GM18858 (cell line): ENCODE results near the gene ATP5MK.
"Not testable (repeated sequence)": the region's sequence is repeated elsewhere in the genome, so short reads cannot be mapped to it uniquely, and the experiment has no call there.

Source experiments
- ATAC-seq: cut with Tn5 transposase; IDR thresholded peaks from one replicate; pipeline ENCODE4 v1.9.1; 2021; ENCODE audit not compliant: unreplicated experiment

Gene ATP5MK

DNA sequence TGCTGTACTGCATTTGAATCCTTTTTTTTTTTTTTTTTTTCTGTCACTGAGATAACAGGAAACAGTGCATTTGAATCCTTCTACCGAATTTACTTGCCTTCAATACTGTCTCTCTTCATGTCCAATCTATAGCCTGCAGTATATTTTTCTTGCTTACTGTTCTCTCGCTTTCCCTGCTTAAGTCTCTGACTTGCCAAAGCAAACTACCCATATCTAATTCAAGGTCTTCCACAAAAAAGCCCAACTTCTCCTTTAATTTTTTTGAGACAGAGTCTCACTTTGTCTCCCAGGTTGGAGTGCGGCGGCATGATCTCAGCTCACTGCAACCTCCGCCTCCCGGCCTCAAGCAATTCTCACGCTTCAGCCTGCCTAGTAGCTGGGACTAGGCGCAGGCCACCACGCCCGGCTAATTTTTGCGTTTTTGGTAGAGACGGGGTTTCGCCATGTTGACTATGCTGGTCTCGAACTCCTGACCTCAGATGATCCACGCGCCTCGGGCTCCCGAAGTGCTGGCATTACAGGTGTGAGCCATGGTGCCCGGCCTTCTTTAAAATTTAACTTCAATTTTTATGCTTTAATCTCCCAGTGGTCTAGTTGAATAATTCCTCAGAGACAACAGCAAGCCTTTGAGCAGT lies 1.0 kb upstream of the ATP5MK start:
- ATAC-seq: no peak

DNA sequence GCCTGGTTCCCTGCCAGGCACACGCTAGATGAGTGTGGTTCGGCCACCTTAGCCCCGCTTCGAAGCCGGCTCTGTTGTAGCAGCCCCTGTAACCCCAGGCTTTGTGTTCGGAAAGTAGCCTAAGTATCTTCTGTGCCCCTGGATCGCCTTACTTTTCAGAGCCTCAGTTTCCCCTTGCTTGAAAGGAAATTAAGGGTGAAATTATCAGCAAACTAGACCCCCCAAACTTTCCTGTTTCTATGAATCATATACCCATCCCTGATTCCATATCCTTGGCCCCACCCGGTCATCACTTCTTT lies 463 bp upstream of the ATP5MK start:
- no peak for ATAC-seq

- ATAC-seq: no peak
These were observed 565 bp downstream of the ATP5MK start for GRCh38 chr10:103395754-103396066.

- ATAC-seq: no peak
These were observed 2.1 kb downstream of the ATP5MK start for GRCh38 chr10:103394180-103394579.

DNA sequence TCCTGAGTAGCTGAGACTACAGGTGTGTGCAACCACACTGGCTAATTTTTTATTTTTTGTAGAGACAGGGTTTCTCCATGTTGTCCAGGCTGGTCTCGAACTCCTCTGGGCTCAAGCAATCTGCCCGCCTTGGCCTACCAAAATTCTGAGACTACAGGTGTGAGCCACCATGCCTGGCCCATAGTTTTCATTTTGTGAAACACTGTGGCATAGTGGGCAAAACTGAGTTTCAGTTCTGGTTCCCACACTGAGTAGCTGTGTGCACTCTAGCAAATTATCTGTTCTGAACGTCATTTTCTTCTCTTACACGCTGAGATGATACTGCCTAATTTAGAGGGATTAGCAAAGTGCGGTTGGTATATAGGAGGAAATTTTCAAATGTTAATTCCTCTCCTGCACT lies 13.5 kb downstream of the ATP5MK start:
- ATAC-seq: no peak

GRCh38 chr10:103374263-103374662 lies 22.0 kb downstream of the ATP5MK start:
- ATAC-seq: no peak

DNA sequence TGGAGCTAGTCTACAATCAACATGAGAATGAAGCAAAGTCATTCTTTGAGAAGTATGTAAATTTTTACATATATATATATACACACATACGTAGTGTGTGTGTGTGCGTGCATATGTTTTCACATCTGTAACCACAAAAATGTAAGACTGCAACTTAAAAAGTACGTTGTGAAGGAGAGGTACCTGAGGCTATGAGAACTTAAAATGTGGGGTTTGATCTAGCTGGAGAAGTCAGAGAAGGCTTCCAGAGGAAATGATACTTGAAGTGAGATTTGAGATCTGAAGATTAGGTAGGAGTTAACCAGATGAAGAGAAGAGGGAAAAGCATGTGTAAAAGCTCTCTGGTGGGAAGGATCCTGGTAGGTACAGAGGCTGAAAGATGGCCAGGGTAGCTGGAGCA lies 22.7 kb downstream of the ATP5MK start:
- ATAC-seq: no peak

DNA sequence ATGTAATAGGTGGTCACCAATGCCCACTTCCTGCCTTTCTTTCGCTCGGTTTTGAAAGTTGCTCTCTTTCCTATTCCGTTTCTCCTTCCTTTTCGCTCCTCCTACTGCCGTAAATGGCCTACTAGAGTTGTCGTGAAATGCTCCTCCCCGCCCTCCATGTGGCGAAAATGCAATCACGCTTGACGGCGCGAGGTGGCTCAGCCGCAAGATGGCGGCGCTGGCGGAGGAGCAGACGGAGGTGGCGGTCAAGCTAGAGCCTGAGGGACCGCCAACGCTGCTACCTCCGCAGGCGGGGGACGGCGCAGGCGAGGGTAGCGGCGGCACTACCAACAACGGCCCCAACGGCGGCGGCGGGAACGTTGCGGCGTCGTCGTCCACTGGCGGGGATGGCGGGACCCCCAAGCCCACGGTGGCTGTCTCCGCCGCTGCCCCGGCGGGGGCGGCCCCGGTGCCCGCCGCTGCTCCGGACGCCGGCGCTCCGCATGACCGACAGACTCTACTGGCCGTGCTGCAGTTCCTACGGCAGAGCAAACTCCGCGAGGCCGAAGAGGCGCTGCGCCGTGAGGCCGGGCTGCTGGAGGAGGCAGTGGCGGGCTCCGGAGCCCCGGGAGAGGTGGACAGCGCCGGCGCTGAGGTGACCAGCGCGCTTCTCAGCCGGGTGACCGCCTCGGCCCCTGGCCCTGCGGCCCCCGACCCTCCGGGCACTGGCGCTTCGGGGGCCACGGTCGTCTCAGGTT lies 28.3 kb downstream of the ATP5MK start, which contains the start of gene TAF5:
TSS of gene TAF5 (plus strand) at position 195 of the 737 bp plus-strand sequence. CDS start at position 209, 14 bp downstream.
- peak; percentile 33 for ATAC-seq

GRCh38 chr10:103367379-103367781 lies 28.9 kb downstream of the ATP5MK start:
- no peak for ATAC-seq

- not testable (repeated sequence) for ATAC-seq
These were observed 35.5 kb downstream of the ATP5MK start for GRCh38 chr10:103360791-103361190.

GRCh38 chr10:103359493-103359892 lies 36.8 kb downstream of the ATP5MK start:
- not testable (repeated sequence) for ATAC-seq

DNA sequence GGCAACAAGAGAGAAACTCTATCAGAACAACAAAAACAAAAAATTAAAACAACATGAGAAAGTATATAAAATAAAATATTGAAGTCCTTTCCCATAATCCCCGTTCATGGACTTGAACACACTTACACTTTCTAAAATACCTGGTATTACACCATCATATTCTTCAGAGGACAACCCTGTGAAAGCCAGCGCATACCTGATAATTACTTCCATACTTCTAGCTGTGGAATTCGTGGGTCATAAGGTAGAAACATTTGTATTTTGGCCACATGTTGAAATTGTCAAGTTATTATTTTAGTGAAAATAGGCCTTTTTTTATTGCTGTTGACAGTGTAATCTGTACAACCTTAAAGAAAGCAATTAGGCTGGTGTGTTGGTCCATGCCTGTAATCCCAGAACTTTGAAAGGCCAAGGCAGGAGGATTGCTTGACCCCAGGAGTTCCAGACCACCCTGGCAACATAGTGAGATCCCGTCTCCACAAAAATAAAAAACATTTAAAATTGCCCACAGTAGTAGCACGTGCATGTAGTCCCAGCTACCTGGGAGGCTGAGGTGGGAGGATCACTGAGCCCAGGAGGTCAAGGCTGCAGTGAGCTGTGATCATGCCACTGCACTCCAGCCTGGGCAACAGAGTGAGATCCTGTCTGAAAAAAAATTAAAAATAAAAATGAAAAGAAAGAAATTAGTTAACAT lies 40.2 kb downstream of the ATP5MK start:
- no peak for ATAC-seq

DNA sequence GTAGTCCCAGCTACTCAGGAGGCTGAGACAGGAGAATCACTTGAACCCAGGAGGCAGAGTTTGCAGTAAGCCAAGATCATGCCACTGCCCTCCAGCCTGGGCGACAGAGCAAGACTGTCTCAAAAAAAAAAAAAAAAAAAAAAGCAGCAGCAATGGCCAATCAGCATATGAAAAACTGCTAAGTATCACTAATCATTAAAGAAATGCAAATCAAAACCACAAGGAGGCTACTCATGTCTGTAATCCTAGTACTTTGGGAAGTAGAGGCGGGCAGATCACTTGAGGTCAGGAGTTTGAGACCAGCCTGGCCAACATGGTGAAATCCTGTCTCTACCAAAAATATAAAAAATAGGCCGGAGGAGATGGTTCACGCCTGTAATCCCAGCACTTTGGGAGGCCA lies 41.7 kb downstream of the ATP5MK start:
- not testable (repeated sequence) for ATAC-seq

DNA sequence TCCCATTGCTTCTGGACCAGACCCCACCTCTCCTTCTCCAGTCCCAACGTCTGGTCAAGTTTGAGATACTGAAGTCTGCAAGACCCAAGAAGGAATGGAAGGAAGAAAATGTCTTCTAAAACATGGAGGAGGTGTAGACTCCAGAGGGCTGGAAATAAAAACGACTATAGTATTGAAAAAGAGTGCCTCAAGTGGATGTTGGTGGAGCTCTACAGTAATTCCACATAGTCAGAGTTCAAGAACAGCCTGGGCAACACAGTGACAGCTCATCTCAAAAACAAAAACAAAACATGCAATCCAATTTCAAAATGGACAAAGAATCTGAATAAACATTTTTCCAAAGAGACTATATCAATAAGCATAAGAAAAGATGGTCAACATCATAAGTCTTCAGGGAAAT lies 43.0 kb downstream of the ATP5MK start:
- no peak for ATAC-seq

DNA sequence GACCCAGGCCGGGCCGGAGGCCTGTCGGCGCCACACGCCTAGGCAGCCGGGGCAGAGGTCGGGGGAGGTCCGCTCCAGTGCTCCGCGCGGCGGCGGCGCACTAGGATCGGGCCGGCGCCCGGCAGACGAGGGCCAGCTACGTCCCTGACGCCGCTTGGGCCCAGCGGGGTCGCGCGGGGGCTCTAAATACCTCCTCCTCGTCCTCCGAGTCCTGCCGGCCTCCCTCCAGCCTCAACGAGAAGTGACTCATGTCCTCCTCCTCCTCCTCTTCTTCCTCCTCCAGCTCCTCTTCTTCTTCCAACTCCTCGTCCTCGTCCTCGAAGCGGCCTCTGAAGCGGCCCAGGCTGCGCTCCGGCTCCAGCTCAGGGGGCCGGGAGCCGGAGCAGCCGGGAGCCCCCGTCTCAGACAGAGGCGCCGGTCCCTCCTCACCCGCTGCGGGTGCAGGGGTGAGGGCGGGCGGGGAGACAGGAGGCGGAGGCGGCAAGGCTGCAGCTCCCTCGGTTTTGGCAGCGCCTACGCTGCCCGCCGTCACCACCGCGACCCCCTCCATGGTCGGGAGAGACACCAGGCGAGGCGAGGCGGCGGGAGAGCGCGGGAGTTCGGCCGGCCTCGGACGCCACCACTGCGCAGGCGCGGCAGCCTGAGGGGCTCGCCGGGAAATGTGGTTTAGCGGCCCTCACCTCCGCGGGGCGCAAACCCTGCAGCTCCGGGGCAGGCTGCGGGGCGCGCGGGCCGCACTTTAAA lies 45.6 kb downstream of the ATP5MK start, which contains the start of gene PCGF6:
TSS of gene PCGF6 (minus strand) at position 624 of the 744 bp plus-strand sequence. CDS start at position 550, 74 bp downstream.
- peak; percentile 74 for ATAC-seq

DNA sequence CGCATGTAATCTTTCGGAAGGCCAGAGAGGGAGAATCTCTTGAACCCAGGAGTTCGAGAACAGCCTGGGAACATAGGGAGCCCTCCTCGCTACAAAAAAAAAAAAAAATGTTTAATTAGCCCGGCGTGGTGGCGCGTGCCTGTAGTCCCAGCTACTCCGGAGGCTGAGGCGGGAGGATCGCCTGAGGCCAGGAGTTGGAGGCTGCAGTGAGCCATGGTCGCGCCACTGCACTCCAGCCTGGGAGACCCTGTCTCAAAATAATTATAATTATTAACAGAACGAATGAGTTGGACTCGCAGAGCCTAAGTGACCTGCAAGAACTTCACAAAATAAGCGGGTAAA lies 46.1 kb downstream of the ATP5MK start:
- ATAC-seq: no peak
